Epithelial cell of esophagus (primary cell): ENCODE results near the gene MAJIN.

Source experiments
- DNase-seq: peaks from one replicate; pipeline ENCODE4 v3.0.0; 2010; ENCODE audit warnings: low read depth
- H3K4me3 ChIP-seq: 2 replicates; pipeline ENCODE4 v1.5.1; 2011; ENCODE audit warnings: mild to moderate bottlenecking, low read length, control low read depth
- CTCF ChIP-seq: IDR thresholded peaks from 2 replicates; pipeline ENCODE4 v1.5.1; 2011; ENCODE audit warnings: low read depth, mild to moderate bottlenecking, low read length, control low read depth, inconsistent platforms; ENCODE audit not compliant: insufficient read depth; ENCODE audit errors: missing control alignments

The MAJIN gene

GRCh38 chr11:64898076-64898445 lies 73.8 kb downstream of the MAJIN start:
- no peak overlapping the region for H3K4me3 ChIP-seq
- no peak for DNase-seq
- TF ChIP-seq CTCF, result no peak

DNA sequence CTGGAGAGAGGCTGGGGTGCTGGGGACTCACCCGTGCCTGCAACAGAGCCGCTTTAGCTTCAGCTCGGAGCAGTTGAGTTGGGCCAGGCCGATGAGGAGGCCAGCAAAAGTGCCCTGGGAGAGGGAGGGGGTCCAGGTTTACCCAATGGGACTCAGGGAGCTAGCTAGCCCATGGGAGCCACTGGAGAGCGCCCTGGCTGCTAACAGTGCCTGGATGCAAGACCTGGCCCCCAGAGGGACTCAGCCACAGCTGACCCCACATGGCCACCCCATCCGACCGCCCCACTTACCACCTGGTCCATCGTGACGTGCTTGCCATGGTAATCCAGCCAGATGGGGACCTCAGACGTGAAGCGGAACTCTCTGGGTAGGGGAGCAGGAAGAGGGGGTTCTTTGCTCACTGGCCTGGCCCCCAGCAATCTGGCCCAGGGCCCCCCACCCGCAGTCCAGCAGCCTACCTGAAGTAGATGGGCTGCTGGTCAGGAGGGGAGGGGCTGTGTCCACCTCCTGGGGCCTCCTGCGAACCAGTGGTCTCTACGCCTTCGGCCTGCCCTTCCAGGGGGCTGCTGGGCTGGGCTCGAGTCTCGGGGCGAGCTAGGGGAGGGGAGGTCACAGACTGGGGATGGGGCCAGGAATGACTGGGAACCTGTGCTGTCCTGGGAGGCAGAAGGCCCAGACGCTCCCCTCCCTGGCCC lies 74.4 kb downstream of the MAJIN start:
- no peak for TF ChIP-seq CTCF
- H3K4me3 ChIP-seq, result no peak overlapping the region
- DNase-seq, result no peak

GRCh38 chr11:64896448-64897022 lies 75.4 kb downstream of the MAJIN start:
- no peak overlapping the region for H3K4me3 ChIP-seq
- TF ChIP-seq CTCF, result no peak
- no peak for DNase-seq

DNA sequence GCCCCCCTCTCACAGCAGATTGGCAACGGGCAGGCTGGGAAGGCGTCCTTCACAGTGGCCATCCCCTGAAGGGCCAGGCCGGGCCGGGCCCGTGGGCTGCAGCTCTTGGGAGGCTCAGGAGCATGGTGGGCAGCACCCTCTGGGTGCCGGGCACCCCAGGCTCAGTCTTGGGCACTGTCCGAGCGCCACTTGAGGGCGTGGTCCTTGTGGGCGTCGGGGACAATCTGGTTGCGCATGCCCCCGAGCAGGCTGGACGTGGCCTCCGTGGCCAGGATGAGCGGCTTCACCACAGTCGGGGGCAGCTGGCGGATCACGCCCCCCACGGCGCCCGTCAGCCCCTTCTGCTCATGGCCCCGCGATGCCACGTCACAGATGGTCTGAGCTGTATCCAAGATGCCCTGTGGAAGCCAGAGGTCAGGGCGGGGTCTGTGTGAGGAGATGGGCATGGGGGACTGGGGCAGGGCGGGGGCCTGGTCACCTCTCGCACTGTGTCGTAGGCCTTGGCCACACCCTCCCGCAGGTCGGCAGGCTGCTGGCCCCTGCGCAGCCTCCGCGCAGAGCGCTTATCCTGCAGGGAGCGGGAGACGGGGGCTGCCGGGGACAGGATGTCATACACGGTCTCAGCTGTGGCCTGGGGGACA lies 77.0 kb downstream of the MAJIN start:
- DNase-seq, result no peak
- H3K4me3 ChIP-seq, result no peak overlapping the region
- no peak for TF ChIP-seq CTCF

- no peak overlapping the region for H3K4me3 ChIP-seq
- TF ChIP-seq CTCF, result peak; percentile 77
- DNase-seq, result peak; percentile 64
These were observed 77.7 kb downstream of the MAJIN start for GRCh38 chr11:64894070-64894811.

DNA sequence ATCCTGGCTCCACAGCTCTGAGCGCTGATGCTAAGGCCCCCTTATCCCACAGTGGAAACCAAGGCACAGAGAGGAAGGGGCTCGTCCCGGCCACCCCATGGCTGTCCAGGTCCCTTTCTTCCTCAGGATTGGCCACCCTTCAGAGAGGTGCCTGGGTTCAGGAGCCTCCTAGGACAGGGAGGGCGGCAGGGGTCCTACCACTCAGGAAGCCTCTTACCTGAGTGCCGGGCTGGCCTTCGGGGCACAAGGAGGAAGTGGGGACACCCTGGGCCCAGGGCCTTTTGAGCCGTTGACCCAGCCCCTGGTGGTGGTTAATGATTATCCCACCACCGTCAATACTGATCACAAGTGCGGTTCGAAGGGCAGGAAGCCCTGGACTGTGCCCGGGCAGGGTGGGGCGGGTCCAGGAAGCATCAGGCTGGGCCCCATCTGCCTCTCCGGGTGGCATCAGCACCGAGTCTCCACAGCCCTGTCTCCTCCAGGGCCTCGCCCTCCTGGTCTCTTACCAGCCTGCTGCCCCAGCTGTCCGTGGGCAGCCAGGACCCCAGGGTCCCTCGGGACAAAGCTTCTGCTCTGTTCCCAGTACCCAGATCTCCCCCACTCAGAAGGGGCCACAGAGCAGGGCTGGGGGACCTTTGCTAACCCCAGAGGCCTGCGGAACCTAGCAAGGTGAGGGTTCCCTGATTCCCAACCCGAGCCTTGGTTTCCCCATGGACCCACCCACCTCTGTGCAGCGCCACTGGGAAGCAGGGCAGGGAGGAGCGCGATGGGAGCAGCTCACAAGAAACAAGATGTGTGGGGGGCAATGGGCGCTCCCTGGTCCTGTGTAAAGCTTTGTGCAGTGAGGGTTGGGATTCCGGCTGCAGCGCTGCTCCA lies 78.5 kb downstream of the MAJIN start:
- H3K4me3 ChIP-seq, result no peak overlapping the region
- DNase-seq, result no peak
- no peak for TF ChIP-seq CTCF
